ENCODE data around the gene CRTC1.
A peak's percentile ranks its signal among the peaks of the same experiment; 100 is the strongest.

CRTC1 gene

GRCh38 chr19:18682807-18683108, 722 bp upstream of the CRTC1 start:
- no peak overlapping the region; the same call in 1 of the 2 replicates for H3K4me3 ChIP-seq (ENCODE audit: control insufficient read depth, low read depth, low read length)
- DNase-seq (ENCODE audit: low read depth), result no peak
- TF ChIP-seq CTCF (IDR thresholded peaks at IDR 0.05; ENCODE audit: control insufficient read depth, insufficient read depth, low read depth, low read length, missing control alignments), result no peak

GRCh38 chr19:18683958-18684641, 620 bp downstream of the CRTC1 start:
- no peak for DNase-seq (ENCODE audit: low read depth)
- no peak for TF ChIP-seq CTCF (IDR thresholded peaks at IDR 0.05; ENCODE audit: control insufficient read depth, insufficient read depth, low read depth, low read length, missing control alignments)
- peak overlapping the region; percentile 53 for H3K4me3 ChIP-seq (ENCODE audit: control insufficient read depth, low read depth, low read length)

GRCh38 chr19:18684642-18684993, 1.1 kb downstream of the CRTC1 start:
- DNase-seq (ENCODE audit: low read depth), result no peak
- TF ChIP-seq CTCF (IDR thresholded peaks at IDR 0.05; ENCODE audit: control insufficient read depth, insufficient read depth, low read depth, low read length, missing control alignments), result no peak
- H3K4me3 ChIP-seq (ENCODE audit: control insufficient read depth, low read depth, low read length), result peak overlapping the region; percentile 53

GRCh38 chr19:18685597-18686190, 2.2 kb downstream of the CRTC1 start:
- no peak overlapping the region for H3K4me3 ChIP-seq (ENCODE audit: control insufficient read depth, low read depth, low read length)
- TF ChIP-seq CTCF (IDR thresholded peaks at IDR 0.05; ENCODE audit: control insufficient read depth, insufficient read depth, low read depth, low read length, missing control alignments), result no peak
- DNase-seq (ENCODE audit: low read depth), result no peak

GRCh38 chr19:18687740-18688465, 4.4 kb downstream of the CRTC1 start:
- DNase-seq (ENCODE audit: low read depth), result no peak
- no peak for TF ChIP-seq CTCF (IDR thresholded peaks at IDR 0.05; ENCODE audit: control insufficient read depth, insufficient read depth, low read depth, low read length, missing control alignments)
- H3K4me3 ChIP-seq (ENCODE audit: control insufficient read depth, low read depth, low read length), result no peak overlapping the region

GRCh38 chr19:18696023-18696422, 12.5 kb downstream of the CRTC1 start:
- no peak overlapping the region for H3K4me3 ChIP-seq (ENCODE audit: control insufficient read depth, low read depth, low read length)
- TF ChIP-seq CTCF (IDR thresholded peaks at IDR 0.05; ENCODE audit: control insufficient read depth, insufficient read depth, low read depth, low read length, missing control alignments), result no peak
- DNase-seq (ENCODE audit: low read depth), result no peak
